HG03025 (cell line): ENCODE data around the gene RPS6KB1.
"Not testable (repeated sequence)": the region's sequence is repeated elsewhere in the genome, so short reads cannot be mapped to it uniquely, and the experiment has no call there.

Experiments used
- ATAC-seq: cut with Tn5 transposase; IDR thresholded peaks from one replicate; pipeline ENCODE4 v1.9.1; 2021; ENCODE audit warnings: mild to moderate bottlenecking, moderate library complexity; ENCODE audit not compliant: unreplicated experiment, low FRiP score

Gene RPS6KB1

DNA sequence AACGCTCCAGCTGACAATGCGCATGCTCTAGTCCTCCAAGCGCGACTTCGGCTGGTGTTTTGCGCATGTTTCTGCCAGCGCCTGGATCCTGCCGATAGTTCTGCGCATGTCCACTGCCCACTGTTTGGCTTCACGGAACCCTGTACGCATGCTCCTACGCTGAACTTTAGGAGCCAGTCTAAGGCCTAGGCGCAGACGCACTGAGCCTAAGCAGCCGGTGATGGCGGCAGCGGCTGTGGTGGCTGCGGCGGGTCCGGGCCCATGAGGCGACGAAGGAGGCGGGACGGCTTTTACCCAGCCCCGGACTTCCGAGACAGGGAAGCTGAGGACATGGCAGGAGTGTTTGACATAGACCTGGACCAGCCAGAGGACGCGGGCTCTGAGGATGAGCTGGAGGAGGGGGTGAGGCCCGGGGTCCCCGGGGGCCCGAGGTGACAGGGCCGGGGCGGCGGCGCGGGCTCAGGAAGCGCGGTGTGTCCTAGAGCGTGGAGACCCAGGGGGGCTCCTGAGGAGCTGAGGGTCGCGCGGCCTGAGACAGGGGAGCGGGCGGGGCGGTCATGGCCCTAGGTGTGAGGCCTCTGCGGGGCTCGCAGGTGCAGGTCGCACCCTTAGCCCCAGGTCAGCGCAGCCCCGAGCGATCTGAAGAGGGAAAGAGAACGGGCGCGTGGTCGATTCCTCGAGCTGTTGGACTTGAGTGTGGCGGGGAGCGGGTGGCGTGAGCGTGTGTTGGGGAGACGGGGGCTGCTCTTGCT is at the start of gene RPS6KB1, which contains the start of gene TUBD1:
Gene RPS6KB1, plus strand, starts transcription at position 198 of the 752 bp plus-strand sequence. Its CDS starts 64 bp downstream, at position 262.
Gene TUBD1, minus strand, starts transcription at position 20 of the 752 bp plus-strand sequence. CDS start 1,941 bp downstream, outside the sequence.
- ATAC-seq = peak; percentile 87

DNA sequence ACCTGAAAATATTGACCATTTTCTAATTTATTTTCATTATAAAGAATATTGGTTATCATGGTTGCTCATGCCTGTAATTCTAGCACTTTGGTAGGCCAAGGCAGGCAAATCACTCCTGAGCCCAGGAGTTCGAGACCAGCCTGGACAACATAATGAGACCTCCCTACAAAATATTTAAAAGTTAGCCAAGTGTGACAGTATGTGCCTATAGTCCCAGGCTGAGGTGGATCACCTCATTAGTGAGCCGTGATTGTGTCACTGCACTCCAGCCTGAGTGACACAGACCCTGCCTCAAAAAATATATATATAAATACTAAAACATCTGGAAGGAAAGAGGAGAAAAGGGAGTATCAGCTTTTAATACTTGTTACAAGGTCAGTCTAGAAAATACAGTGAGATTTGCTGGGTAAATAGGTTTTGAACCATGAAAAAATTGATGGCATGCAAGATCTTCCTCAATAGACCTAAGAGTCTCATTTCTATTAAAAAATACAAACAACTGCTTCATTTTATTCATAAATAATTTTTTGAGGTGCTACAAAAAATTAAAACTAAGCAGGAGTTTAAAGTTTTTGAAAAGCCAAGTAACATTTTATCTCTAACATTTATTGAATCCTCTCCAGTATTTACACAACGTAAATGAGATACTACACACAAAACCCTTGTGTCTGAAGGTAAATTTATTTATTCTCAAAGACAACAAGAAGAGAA is 47.9 kb upstream of the RPS6KB1 start:
- ATAC-seq = no peak

DNA sequence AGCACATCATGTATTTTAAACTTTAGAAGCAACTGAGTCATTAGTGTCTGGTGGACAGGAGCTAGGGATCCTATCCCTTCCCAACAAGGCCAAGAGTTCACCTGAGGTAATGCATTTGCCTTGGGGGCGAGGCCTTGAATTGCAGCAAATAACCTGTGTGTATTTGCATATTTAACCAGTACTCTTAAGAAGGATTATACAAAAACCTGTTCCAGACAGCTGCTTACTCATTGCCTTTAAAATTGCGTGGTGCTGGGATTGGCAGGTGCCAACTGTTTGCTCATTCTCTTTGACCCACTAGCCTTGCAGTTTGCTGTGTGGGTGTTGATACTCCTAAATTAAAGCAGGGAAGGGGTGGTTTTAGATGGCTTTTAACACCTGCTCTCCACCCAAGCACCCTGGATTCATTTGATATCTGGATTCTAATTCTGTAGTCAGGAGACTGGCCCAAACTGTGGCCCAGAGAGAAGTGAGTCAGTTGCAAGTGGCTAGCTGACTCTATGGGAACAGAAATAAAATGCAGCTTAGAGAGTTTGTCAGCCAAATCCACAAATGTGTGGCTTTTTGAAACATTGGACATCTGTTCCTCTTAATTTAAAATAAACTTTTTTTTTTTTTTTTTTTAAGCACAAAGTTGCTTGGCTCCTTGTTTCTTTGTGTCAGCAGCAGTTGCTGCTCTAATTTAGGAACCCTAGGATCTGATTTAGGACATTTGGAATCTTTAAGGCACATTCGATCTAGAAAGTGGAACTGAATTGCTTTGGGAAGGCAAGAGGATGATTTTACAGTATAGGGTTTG is 47.1 kb upstream of the RPS6KB1 start:
- no peak for ATAC-seq

DNA sequence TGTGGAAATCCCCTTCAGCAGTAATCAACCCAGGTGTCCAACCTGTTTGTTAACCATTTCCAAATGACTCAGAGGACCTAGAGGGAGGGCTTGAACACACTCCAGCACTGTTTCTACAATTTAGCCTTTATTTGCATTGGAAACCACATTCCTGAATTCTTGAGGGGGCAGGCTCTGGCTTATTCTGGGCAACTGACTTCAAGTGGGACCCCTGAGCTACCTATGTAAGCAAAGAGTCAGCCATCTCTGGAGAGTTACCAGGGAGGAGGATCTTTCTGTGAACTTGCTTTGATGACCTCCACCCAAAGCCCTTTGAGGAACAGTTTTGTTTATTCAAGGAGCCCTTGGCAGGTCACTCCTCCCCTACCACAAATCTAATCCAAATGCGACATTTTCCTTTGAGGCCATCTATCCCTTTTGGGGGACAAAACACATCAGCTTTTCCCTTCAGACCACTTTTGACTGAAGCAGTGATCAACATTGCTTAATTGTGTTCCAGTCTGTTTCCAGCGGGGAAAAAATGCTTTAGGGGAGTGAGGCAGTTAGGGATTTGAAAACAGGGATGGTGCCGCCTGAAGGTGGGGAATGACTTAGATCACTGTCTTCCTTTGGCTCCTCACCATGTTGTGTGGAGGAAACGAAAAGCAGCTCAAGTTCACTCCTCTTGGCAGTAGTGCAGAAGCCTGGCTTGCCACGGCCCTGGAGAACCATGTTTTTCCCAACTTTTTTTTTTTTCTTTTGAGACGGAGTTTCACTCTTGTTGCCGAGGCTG is 46.3 kb upstream of the RPS6KB1 start:
- no peak for ATAC-seq

DNA sequence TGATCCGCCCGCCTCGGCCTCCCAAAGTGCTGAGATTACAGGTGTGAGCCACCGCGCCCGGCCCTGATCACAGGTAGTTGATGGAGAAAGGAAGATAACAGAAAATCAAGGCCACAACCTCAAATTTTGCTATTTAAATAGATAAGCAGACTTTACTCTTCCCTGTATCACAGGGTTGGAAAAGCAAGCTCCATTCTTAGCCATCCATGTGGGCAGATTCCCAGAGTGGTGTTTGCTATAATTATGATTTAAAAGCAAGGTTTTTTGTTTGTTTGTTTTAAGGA is 44.6 kb upstream of the RPS6KB1 start:
- ATAC-seq = no peak

DNA sequence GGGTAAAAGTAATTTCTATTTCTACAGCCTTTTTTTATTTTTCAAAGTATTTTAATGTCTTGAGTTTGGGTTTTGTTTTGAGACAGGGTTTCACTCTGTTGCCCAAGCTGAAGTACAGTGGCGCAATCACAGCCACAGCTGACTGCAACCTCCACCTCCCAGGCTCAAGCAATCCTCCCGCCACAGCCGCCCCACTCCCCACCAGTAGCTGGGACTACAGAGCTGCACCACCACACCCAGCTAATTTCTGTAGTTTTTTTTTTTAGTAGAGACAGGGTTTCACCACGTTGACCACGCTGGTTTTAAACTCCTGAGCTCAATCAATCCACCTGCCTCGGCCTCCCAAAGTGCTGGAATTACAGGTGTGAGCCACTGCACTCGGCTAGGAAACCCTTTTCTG is 44.1 kb upstream of the RPS6KB1 start:
- ATAC-seq = no peak

DNA sequence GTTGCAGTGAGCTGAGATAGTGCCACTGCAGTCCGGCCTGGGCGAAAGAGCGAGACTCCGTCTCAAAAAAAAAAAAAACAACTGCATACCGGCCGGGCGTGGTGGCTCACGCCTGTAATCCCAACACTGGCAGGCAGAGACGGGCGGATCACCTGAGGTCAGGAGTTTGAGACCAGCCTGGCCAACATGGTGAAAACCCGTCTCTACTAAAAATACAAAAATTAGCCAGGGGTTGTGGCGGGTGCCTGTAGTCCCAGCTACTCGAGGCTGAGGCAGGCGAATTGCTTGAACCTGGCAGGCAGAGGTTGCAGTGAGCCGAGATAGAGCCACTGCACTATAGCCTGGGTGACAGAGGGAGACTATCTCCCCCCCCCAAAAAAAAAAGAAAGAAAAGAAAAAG is 42.6 kb upstream of the RPS6KB1 start:
- not testable (repeated sequence) for ATAC-seq

DNA sequence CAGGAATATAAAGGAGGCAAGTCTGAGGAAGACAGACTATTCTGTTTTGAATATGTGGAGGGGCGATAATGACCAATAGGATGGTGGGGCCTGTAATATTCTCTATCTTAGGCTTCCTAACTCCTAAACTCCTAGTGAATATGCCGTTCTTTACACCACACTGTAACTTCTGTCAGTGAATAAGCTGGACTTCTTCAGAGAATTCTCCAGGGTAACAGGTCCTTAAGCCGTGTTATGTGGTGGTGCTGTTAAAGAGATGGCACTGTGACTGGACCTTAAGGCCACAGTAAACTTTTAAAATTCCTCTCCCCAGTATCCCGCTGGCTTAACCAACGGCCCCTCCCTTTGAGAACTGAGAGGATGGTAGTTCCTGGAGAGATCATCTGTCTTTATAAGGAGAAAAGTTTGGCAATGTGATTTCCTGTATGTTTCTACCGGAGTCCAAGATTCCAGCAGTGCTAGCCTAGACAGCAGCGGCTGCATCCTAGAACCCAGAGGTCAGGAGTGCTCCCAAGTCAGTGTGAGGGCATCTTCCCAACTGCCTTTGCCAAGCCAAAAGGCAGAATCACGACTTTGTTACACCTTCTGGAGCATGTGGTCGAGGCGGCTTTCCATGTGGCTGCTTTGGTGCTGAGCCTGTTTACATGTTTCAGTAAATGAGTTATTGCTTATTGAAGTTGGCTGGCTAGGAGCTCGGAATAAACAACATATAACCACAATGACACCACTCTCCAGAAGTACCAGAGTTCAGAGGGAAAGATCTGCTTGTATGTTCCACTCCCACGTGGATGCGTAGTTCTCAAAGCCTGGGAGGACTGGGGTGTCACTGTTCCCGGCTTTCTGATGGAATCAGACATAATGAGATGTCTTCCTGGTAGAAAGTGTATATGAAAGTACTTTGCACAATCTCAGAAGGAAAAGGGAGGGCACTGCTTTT is 41.2 kb upstream of the RPS6KB1 start:
- no peak for ATAC-seq

DNA sequence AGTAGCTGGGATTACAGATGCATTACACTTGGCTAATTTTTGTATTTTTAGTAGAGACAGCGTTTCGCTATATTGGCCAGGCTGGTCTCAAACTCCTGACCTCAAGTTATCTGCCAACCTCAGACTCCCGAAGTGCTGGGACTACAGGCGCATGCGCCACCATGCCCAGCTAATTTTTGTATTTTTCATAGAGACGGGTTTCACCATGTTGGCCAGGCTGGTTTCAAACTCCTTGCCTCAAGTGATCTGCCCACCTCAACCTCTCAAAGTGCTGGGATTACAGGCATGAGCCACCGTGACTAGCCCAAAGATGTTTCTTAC is 40.1 kb upstream of the RPS6KB1 start:
- ATAC-seq = not testable (repeated sequence)

DNA sequence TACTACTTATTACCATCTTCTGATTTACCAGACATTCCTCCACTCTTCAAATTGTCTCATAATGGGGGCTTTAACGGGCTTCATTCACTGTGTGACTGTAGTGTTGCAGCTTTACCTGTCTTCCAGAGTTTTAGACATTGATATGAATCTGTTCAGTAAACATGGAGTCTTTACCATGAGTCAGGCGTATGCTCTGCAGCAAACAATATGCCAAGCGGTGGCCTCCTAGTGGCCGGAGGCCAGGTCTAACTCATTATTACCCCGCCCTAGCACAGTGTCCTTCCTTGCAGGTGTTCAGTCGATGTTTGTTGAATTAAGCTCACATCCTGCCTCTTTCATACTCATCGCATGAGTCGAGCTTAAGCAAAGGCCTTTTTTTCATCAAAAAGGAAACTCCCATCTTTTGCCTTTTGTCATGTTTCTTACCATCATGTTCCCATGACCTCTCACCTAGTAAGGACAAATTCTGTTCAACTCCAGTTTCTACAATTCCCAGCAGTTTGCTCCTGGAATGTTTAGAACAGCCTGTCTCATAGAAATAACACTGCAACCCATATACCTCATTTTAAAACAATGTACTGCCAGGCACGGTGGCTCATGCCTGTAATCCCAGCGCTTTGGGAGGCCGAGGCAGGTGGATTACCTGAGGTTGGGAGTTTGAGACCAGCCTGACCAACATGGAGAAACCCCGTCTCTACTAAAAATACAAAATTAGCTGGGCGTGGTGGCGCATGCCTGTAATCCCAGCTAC is 39.6 kb upstream of the RPS6KB1 start:
- no peak for ATAC-seq

DNA sequence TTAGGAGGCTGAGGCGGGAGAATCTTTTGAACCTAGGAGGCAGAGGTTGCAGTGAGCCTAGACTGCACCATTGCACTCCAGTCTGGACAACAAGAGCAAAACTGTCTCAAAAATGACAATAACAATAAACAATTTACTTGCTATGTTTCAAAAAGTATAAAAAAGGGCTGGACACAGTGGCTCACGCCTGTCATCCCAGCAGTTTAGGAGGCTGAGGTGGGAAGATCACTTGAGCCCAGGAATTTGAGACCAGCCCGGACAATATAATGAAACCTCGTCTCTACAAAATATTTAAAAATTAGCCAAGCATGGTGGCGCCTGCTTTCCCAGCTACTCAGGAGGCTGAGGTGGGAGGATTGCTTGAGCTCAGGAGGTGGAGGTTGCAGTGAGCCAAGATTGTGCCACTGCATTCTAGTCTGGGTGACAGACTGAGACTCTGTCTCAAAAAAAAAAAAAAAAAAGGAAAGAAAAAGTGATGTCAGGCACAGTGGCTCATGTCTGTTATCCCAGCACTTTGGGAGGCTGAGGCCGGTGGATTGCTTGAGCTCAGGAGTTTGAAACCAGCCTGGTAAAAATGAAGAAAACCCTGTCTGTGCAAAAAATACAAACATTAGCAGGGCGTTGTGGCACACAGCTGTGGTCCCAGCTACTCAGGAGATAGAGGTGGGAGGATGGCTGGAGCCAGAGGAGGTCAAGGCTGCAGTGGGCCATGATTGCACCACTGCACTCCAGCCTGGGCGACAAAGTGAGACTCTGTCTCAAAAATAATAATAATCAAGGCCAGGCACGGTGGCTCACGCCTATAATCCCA is 38.8 kb upstream of the RPS6KB1 start:
- ATAC-seq = not testable (repeated sequence)

DNA sequence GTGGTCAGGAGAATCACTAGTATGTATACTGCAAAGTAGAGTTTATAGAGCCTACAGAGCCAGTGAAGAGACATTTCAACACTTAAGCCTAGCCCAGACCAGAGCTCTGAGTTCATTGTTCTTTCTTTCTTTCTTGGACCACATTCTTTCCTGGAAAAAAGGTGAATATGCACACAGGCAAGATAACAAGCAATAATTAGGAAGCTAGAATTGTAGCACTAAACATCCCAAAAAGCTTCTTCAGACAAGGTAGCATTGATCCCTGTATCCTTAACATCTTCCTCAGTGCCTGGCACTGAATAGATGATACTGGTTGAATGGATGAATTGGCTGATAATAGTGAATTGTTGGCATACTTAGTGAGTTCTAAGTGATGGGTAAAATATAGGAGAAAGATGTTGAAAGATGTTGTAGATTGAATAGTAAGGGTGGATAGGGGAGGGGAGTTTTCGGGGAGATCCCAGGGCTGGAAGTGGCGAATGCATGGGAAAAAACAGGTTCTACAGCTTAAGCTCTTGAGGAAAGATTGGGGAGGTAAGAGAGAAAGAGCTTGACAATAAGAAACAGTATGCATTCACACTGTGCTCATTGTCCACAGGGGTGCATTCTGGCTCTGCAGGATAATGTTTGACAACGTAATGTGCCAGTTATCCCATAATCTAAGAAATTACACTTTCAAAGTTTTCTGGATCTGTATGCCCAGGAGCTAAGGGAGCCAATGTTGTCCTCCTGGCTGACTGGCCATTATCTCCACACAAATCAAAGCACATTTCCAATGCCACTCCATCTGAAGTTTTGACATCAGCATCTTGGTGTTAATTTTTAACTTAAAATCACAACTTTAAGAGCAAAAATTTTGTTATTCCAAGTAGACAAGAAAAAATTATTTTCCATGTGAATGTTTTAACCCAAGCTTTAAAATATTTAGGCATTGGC is 35.8 kb upstream of the RPS6KB1 start:
- no peak for ATAC-seq

DNA sequence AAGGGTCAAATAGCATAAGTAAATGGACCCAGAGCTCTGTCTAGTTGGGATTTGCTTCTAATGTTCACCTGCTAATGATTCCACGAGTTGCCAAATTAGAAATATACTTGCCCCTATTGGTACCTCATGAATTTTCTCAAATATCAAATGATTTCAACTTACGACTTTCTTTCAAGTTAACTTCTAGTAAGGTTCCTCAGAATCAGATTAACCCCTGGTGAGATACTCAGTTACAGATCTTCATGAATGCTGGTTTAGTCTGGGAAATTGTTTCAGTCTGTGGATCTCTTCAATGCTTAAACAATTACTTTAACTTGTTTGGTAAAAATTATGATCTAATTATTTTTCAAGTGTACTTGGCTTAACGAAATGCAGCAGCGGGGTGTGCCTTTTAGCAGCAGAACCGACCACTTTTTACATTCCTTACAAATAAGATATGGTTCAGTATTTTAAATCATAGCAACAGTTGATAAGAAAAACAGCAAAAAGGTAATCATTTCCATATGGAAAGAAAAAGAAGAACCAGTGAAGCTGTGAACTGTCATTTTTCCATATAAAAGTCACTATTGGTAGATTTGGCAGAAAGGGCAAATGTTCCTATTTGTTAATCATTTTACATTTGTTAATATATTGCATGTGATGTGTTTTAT is 34.6 kb upstream of the RPS6KB1 start:
- ATAC-seq = no peak

DNA sequence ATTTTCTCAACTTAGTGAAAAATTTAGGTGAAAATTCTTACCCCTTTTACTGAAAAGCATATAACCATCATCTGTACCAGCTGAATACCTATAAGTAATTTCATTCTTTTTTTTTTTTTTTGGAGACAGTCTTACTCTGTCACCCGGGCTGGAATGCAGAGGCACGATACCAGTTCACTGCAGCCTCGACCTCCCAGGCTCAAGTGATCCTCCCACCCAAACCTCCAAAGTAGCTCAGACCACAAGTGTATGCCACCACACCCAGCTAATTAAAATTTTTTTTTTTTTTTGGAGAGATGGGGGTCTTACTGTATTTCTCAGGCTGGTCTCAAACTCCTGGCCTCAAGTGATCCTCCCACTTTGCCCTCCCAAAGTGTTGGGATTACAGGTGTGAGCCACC is 34.0 kb upstream of the RPS6KB1 start:
- no peak for ATAC-seq

DNA sequence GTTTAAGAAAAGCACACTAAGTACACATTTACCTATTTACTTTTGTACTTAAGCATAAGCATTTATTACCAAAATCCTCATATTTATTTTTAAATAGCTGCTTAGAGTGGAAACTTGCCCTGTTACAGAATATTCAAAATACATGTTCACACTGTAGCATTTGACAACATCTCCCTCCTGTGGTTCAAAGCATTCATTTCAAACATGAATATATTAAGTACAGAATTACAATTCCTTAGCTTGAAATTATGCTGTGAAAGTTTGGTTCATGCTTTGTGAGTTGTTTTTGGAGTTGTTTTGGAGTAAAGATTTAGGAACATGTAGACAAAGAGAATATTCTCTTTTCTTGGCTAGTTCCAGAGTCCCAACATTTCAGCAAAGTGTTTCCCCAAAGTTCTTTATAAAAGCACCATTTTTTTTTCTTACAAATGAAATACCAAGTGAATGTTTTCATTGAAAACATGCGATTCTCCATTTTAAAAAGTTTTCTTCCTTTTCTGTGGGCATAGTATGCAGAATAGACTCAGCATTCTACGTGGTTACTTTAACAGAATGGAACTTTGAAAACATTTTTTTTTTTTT is 33.4 kb upstream of the RPS6KB1 start:
- no peak for ATAC-seq

DNA sequence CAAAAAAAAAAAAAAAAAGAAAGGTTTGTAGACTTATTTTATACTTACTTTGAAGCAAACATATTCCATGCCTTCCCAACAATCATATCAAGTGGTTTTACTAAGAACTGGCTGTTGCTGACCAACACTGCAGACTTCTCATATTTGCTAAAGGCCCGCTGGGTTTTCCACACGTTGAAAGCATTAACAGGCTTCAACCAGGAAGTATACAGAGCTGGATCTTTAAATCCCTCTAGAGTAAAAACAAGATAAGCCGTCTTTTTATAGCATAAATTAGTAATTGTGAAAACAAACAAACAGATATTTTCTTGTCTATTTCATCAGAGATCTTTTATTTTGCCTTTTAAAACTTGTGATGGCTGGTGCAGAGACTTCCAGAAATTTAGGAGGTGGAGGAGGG is 29.3 kb upstream of the RPS6KB1 start:
- no peak for ATAC-seq
